OCI-LY3 (cell line): Measurements from ENCODE around the gene MAGI1.

Source experiments
- H2AFZ ChIP-seq: fragments of 200-600, 300-600 bp; shearing (Covaris generic); 2 replicates; pipeline ENCODE4 v1.6.0; 2014; ENCODE audit warnings: antibody characterized with exemption, low read depth, low read length
- H3K27ac ChIP-seq: fragments of 200-600, 300-600 bp; sonication (generic); 2 replicates; pipeline ENCODE4 v1.5.1; 2014; ENCODE audit warnings: mild to moderate bottlenecking, low read length, moderate library complexity, mixed read lengths
- H3K27me3 ChIP-seq: fragments of 200-600, 300-600 bp; sonication (generic); 2 replicates; pipeline ENCODE4 v1.6.1; 2014; ENCODE audit warnings: low read depth, low read length, mixed read lengths
- H3K36me3 ChIP-seq: fragments of 200-600, 300-600 bp; sonication (generic); replicated peaks from 2 replicates; pipeline ENCODE3; 2014; ENCODE audit warnings: low read depth, low read length, mixed read lengths
- H3K4me1 ChIP-seq: fragments of 300-600, 200-600 bp; sonication (generic); 2 replicates; pipeline ENCODE4 v1.6.1; 2014; ENCODE audit warnings: low read length, mixed read lengths
- H3K4me2 ChIP-seq: fragments of 200-600, 300-600 bp; sonication (generic); 2 replicates; pipeline ENCODE4 v1.6.1; 2014; ENCODE audit warnings: low read length, mixed read lengths
- H3K4me3 ChIP-seq: fragments of 300-600, 200-600 bp; sonication (generic); 2 replicates; pipeline ENCODE4 v1.5.1; 2014; ENCODE audit warnings: antibody characterized with exemption, mild to moderate bottlenecking, low read length, moderate library complexity
- H3K79me2 ChIP-seq: fragments of 300-600, 200-600 bp; shearing (Covaris generic); 2 replicates; pipeline ENCODE4 v1.6.1; 2014; ENCODE audit warnings: mild to moderate bottlenecking, low read length, mixed read lengths
- H3K9ac ChIP-seq: fragments of 300-600, 200-600 bp; shearing (Covaris generic); 2 replicates; pipeline ENCODE4 v1.6.0; 2014; ENCODE audit warnings: mild to moderate bottlenecking, low read length, moderate library complexity
- H3K9me3 ChIP-seq: fragments of 200-600, 300-600 bp; shearing (Covaris generic); 2 replicates; pipeline ENCODE4 v1.6.1; 2014; ENCODE audit warnings: low read length, mixed read lengths; ENCODE audit not compliant: insufficient read depth
- H4K20me1 ChIP-seq: fragments of 200-600, 300-600 bp; sonication (generic); 2 replicates; pipeline ENCODE4 v1.6.1; 2016; ENCODE audit warnings: low read length, mixed read lengths; ENCODE audit not compliant: insufficient read depth
- CTCF ChIP-seq: fragments of 200-600, 300-600 bp; sonication (generic); IDR thresholded peaks from 2 replicates; pipeline ENCODE4 v1.5.1; 2014; ENCODE audit warnings: antibody characterized with exemption, low read length, low read depth
- EZH2phosphoT487 ChIP-seq: fragments of 200-600 bp; shearing (Covaris generic); IDR thresholded peaks from 2 replicates; pipeline ENCODE4 v1.6.1; 2018; ENCODE audit warnings: antibody characterized with exemption, mixed run types, low read depth

The MAGI1 gene

DNA sequence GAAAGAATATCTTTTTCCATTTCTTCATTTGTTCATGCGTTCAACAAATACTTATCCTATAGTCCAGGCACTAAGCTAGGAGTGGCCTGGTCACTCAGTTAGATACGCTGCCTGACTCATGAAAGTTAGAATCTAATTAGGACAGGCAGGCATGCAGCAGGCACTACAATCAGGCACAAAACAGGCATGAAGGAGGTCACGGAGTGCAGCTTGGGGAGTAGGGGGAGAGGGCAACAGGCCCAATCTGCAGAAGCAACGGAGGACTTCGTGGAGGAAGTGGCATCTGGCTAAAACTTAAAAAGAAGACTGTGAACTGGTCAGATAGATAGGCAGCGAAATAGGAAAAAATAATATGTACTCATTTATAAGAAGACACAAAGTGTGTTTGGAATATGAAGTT, 420.9 kb downstream of the MAGI1 start:
- Histone ChIP-seq H3K4me1 (no peaks in the 10 kb centered on the region), H3K27ac (no peak overlapping the region), H4K20me1 (no peaks in the 10 kb centered on the region), H3K36me3 (no peaks in the 10 kb centered on the region), H3K27me3 (peaks cover 5% of the 10 kb centered on the region; the same call in 1 of the 2 replicates), H3K9ac (no peak overlapping the region), H3K4me3 (no peak overlapping the region), H3K9me3 (no peaks in the 10 kb centered on the region), H3K79me2 (no peaks in the 10 kb centered on the region), H3K4me2 (no peak overlapping the region), H2AFZ (no peak overlapping the region)
- no peak for TF ChIP-seq CTCF
- no peak for TF ChIP-seq EZH2phosphoT487

DNA sequence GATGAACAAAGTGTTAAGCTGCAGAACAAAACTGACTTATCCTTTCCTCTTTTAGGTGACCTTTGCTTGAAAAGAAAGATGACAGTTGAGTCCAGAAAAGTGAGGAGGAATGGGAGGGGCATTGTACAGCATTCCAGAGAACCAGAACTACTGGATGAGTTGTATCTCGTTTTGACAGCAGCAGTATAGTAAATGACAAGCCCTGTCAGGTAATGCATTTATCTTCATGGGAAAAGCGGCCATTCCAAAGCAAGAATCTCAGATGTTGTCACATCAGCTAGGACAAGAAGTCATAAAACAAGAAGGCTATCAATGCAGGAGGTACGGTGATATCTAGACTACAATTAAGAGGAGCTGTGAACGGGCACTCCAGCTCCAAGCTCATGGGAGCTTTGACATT, 421.5 kb downstream of the MAGI1 start:
- Histone ChIP-seq H3K27ac (no peak overlapping the region), H3K36me3 (no peaks in the 10 kb centered on the region), H3K4me1 (no peaks in the 10 kb centered on the region), H4K20me1 (no peaks in the 10 kb centered on the region), H3K27me3 (peaks cover 5% of the 10 kb centered on the region; the same call in 1 of the 2 replicates), H3K79me2 (no peaks in the 10 kb centered on the region), H3K4me2 (no peak overlapping the region), H2AFZ (no peak overlapping the region), H3K4me3 (no peak overlapping the region), H3K9me3 (no peaks in the 10 kb centered on the region), H3K9ac (no peak overlapping the region)
- TF ChIP-seq EZH2phosphoT487 = no peak
- no peak for TF ChIP-seq CTCF

- no peaks in the 10 kb centered on the region for H4K20me1 ChIP-seq
Measured at GRCh38 chr3:65616563-65616962, 422.2 kb downstream of the MAGI1 start.

DNA sequence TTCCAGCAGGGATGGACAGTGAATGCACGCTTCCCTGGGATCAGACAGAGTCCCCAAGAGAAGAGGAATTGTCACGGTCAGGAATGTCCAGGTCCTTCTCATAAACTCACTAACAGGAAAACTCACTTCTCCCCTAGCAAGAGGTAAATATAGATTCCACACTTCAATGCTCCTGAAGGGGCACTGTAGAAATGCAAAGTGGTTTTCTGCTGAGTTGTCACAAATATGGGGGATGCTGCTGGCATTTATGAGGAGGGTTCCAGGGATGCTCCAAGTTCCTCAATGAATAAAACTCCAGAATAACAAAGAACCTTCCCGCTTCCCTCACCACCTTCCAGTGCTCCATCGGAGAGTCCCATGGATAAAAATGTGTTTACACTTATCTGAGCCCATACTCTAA, 423.4 kb downstream of the MAGI1 start:
- Histone ChIP-seq H3K4me2 (no peak overlapping the region), H3K4me3 (no peak overlapping the region), H3K9me3 (no peaks in the 10 kb centered on the region), H3K36me3 (no peaks in the 10 kb centered on the region), H4K20me1 (no peaks in the 10 kb centered on the region), H3K4me1 (no peaks in the 10 kb centered on the region), H3K27ac (no peak overlapping the region), H3K27me3 (peaks cover 5% of the 10 kb centered on the region; the same call in 1 of the 2 replicates), H3K79me2 (no peaks in the 10 kb centered on the region), H2AFZ (no peak overlapping the region), H3K9ac (no peak overlapping the region)
- TF ChIP-seq EZH2phosphoT487 = no peak
- no peak for TF ChIP-seq CTCF

More at GRCh38 chr3:65616563-65616962, 422.2 kb downstream of the MAGI1 start:
- peaks cover 5% of the 10 kb centered on the region; the same call in 1 of the 2 replicates for H3K27me3 ChIP-seq
- H3K9ac ChIP-seq = no peak overlapping the region
- H3K4me2 ChIP-seq = no peak overlapping the region
- H2AFZ ChIP-seq = no peak overlapping the region
- TF ChIP-seq EZH2phosphoT487 (no peak), CTCF (no peak)
- H3K27ac ChIP-seq = no peak overlapping the region
- H3K9me3 ChIP-seq = no peaks in the 10 kb centered on the region
- H3K4me1 ChIP-seq = no peaks in the 10 kb centered on the region
- H3K36me3 ChIP-seq = no peaks in the 10 kb centered on the region
- no peaks in the 10 kb centered on the region for H3K79me2 ChIP-seq
- no peak overlapping the region for H3K4me3 ChIP-seq
